SW 1271 (cell line): ENCODE measurements around the gene PLCH2.

Experiments
- DNase-seq, 2 experiments: peaks; one replicate each; lab custom pipeline; 2025; lab: John Stamatoyannopoulos, UW

PLCH2 gene

GRCh38 chr1:2515763-2516080 lies 39.6 kb downstream of the PLCH2 start:
- no peak for DNase-seq

GRCh38 chr1:2516124-2516523 lies 40.0 kb downstream of the PLCH2 start:
- no peak for DNase-seq

DNA sequence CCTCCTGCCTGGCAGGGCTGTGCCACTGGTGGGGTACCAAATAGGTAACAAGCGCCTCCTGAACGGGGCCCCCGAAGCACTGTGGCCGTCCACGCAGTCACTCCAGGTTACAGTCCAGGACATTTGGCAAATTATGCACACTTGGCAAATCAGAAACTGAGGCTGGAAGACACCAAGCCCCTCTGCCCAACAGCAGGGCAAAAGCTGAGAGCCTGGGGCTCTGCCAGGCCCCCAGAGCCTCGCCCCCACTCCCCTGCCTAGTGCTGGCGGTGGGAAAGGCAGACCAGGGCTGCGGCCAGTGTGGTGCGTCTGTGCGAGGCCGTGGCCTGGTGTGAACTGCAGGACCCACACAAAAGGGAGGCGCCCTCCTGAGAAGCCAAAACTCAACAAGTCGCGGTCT lies 40.9 kb downstream of the PLCH2 start:
- no peak for DNase-seq

DNA sequence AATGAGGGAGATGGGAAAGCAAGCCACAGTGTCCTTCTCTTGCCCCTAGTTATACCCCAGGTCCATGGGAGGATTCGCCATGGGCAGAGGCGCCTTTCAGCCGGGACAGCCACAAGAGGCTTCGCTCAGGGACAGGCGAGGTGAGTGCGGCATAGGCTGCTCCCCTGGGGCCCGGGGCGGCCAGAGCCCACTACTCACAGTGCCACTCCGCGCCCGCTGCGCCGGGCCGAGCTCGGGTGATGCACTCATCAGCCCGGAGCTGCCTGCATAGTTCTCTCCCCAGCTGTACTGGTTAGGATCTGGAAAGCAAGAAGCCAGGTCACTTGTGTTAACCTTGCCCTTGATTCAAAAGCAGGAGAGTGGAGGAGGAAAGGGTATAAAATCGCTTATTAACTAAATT lies 41.9 kb downstream of the PLCH2 start:
- no peak for DNase-seq

DNA sequence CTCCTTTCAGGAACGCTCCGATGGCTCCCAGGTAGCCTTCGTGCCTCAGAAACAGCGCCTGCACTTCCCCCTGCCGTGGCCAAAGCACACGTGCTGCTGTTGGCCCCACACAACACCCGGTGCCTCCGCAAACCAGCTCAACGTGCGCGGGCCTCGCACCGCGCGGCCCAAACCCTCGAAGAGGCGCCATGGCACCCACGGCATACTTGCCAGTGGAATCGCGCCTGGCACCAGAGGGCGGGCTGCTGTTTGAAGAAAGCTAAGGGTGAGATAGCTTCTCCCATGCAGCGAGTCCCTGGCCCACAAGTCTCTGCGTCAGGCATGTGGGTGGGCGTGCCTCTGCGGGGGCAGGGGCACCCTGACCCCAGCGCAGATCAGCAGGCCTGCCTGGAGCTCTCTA lies 42.4 kb downstream of the PLCH2 start:
- no peak for DNase-seq

DNA sequence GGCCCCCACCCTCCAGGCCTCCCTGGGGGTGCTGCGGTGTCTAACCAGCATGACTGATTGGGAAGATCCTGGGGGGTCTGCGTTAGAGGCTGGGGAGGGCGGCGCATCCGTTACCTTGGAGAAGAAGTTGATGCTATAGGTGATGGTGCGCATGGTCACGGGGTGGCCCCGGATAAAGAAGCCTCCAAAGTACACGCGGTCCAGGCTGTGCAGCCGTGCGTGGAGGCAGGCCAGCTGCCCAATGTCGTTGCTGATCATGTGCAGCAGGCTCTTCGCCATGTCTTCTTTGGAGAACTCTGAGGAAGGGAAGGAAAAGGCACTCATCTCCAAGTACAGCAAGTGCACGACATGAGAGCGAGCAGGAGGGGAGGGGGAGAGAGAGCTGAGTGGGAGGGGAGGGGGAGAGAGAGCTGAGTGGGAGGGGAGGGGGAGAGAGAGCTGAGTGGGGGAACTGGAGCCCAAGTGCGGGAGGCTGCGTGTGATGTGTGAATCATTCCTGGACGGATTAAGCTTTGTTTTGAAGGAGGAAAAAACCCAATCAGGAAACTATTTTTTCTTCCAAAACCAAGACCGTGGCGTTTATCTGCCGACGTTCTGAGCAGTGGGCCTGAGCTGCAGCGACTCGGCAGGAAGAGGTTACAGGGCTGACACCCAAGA lies 43.1 kb downstream of the PLCH2 start:
- no peak for DNase-seq

GRCh38 chr1:2519729-2520128 lies 43.6 kb downstream of the PLCH2 start:
- no peak for DNase-seq

DNA sequence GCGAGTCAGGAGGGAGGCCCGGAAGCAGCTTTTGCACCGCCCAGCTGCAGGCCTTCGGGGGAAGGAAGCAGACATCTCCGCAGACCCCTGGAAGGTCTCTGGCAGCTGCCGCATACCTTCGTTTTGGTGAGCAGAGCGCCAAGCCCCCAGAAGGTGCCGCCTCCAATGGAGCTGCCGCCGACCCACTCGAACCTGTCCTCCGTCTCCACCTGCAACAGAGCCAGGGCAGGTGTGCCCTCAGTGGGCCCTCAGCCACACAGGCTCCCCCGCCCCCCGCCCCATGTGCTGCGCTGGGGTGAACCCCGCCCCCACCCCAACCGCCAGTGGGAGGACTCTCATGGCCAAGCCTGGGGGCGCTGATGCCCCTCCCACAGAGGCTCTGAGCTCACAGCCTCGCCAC lies 44.1 kb downstream of the PLCH2 start:
- no peak for DNase-seq

DNA sequence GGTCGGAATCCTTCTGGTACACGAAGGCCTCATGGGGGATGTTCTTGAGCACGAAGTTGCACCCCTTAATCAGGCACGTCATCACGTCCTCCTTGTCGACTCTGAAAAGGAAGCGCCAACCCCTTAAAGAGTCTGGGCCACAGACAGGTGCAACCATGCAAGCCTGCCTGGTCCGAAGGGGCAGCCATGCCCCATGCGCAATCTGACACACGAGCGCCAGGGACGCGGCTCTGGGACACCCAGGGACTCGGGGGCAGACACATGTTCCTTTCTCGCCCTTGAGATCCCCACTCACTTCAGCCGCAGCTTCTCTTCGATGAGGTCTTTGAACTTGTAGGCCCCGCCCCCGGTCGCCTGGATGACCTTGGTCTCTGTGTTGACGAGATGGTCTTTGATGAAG lies 44.7 kb downstream of the PLCH2 start:
- DNase-seq = no peak

GRCh38 chr1:2522230-2522629 lies 46.1 kb downstream of the PLCH2 start:
- DNase-seq = no peak

- DNase-seq = no peak
These were observed 47.3 kb downstream of the PLCH2 start for GRCh38 chr1:2523191-2523890.

GRCh38 chr1:2523891-2524609 lies 48.0 kb downstream of the PLCH2 start:
- DNase-seq = no peak

DNA sequence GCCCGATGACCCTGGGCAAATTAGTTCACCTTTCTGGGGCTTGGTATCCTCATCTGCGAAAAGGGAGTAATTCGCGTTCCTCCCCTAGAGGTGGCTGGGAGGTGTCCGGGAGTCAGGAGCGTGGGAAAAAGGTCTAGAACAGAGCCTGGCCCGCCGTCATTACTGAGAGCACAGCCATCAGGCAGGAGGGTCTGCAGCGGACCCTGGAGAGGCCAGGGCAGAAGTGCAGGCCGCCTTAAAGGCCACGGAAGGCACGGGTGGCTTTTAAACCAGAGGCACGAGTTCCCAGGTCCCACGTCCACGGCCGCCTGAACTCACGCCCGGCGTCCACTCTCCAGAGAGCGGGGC lies 49.5 kb downstream of the PLCH2 start:
- DNase-seq = no peak

GRCh38 chr1:2525920-2526823 lies 50.1 kb downstream of the PLCH2 start, which contains the start of gene PANK4:
PANK4 (minus strand) TSS chr1:2526596; CDS start chr1:2526587, 9 bp downstream.
- DNase-seq = peak; percentile 31 to 73

DNA sequence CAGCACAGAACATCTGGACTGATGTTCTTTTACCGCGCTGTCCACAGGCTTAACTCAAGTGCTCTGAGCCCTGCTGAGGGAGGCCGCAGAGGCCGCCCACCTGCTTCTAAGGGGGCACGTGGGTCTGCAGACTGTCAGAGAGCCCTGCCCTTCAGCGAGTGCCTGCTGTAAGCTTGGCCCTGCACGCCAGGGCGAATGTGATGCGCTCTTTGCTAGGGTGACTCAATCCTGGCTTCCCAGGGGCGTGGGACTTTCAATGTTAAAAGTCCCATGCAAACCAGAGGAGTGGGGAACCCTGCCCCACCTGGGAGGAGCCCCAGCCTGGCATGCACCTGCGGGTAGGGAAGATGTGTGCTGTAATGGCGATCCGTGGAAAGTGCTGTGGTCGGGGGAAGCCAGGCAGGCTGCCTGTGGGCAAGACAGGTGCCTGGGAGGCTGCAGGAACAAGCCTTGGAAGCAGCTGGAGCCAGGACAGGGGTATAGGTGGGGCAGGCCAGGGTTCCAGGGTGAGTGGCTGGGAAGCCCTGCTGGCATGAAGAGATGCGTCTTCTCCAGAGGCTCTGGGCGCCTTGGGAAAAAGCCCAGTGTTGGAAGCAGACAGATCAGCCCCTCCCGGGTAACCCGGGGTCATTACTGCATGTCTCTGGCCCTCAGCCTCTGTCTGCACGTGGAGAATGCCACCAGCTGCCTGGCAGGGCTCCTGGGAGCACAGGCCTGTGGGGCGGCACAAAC lies 50.9 kb downstream of the PLCH2 start:
- no peak for DNase-seq

DNA sequence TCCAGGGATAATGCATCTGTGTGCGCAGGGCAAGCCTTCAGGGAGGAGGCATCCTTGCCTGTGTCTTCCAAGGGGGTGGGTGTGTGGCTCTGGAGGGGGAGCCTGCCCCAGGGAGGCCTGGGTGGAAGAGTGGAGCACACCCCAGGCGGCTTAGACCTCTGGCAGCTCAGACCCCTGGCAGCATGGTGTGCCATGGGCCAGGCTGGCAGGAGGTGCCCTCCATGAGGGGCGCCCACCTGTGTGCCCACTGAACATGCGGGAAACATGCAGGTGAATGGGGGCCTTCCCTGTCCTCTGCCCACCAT lies 51.4 kb downstream of the PLCH2 start:
- no peak for DNase-seq

GRCh38 chr1:2528016-2528415 lies 51.9 kb downstream of the PLCH2 start:
- no peak for DNase-seq

GRCh38 chr1:2528611-2528965 lies 52.5 kb downstream of the PLCH2 start:
- no peak for DNase-seq

- DNase-seq = no peak
These were observed 53.1 kb downstream of the PLCH2 start for GRCh38 chr1:2528966-2529783.

- no peak for DNase-seq
These were observed 53.9 kb downstream of the PLCH2 start, which contains the start of gene HES5 for GRCh38 chr1:2529784-2530512. HES5 (minus strand) TSS chr1:2530263; CDS start chr1:2530164, 99 bp downstream.
